ENCODE measurements around the gene PMM2.

GRCh38 chr16:8785408-8785807 lies 12.2 kb upstream of the PMM2 start:
- TF ChIP-seq EZH2 (IDR thresholded peaks at IDR 0.05), result no peak
- TF ChIP-seq POLR2AphosphoS5 (IDR thresholded peaks at IDR 0.05; ENCODE audit: borderline replicate concordance, low read depth, low read length), result no peak

Data from SK-N-MC (cell line).